K562 (cell line): ENCODE results near the gene ZC4H2. TPM values are rescaled to one million over a fixed set of nuclear protein-coding genes. Genes with fewer than 3 reads are reported as not detected.

Source experiments
- ATAC-seq: fragments of 200-7000 bp; cut with Tn5 transposase; 3 replicates; pipeline ENCODE4 v1.9.1; 2020; ENCODE audit warnings: moderate library complexity
- BruUV-seq: library from RNA; stranded (reverse); fragments of 400-500 nt; replicated peaks from 2 replicates; lab custom pipeline; 2021; lab: Mats Ljungman, UMichigan
- CTCF ChIA-PET: fragments of 300-600 bp; formaldehyde crosslinking; extraction: SDS; loops from one replicate; lab custom pipeline; 2021; ENCODE audit warnings: low intra/inter-chr PET ratio; lab: Yijun Ruan, JAX
- POLR2A ChIA-PET: fragments of 300-600, 350-650 bp; sonication (Branson Sonifier 250); formaldehyde crosslinking; extraction: SDS; loops from one replicate; lab custom pipeline; 2021; ENCODE audit warnings: antibody characterized with exemption, inconsistent platforms; lab: Yijun Ruan, JAX
- DNase-seq, 4 experiments: peaks; one replicate each; pipeline versions ENCODE4 v3.0.0 to v3.0.0-alpha.2; 2011 to 2018; ENCODE audit warnings: low spot score in 3 of 4, mixed read lengths in 3 of 4; ENCODE audit errors: extremely low read depth in 1 of 4
- FAIRE-seq: peaks from 2 replicates; lab custom pipeline; 2011; peaks lifted over from hg19 to GRCh38; lab: Jason Lieb, UNC
- H2AFZ ChIP-seq: 2 replicates; pipeline ENCODE4 v1.6.0; 2011; ENCODE audit warnings: low read depth, low read length, control low read depth, inconsistent platforms
- H3K27ac ChIP-seq: fragments of 200-600 bp; 3 replicates; pipeline ENCODE4 v1.8.0; 2011; ENCODE audit warnings: low read depth, mild to moderate bottlenecking, control low read depth, inconsistent platforms, low read length, moderate library complexity, mixed read lengths; ENCODE audit errors: extremely low read depth
- H3K27me3 ChIP-seq, 2 experiments: fragments of 300-600 bp in 1 of 2; 2 replicates in 1 of 2; 3 replicates in 1 of 2; pipeline versions ENCODE4 v1.6.0 to v1.8.0; 2011; ENCODE audit warnings: inconsistent platforms in 2 of 2, low read length in 2 of 2, mild to moderate bottlenecking in 1 of 2, mixed read lengths in 1 of 2, moderate library complexity in 1 of 2; ENCODE audit not compliant: control insufficient read depth in 2 of 2, insufficient read depth in 2 of 2
- H3K36me3 ChIP-seq: fragments of 300-600 bp; 3 replicates; pipeline ENCODE4 v1.8.0; 2011; ENCODE audit warnings: mild to moderate bottlenecking, low read length, inconsistent platforms; ENCODE audit not compliant: control insufficient read depth, insufficient read depth
- H3K4me1 ChIP-seq, 2 experiments: fragments of 200-600 bp in 1 of 2; replicated peaks in 1 of 2; 2 replicates in 1 of 2; 3 replicates in 1 of 2; pipeline versions ENCODE4 v1.5.1 to v1.8.0; 2011; ENCODE audit warnings: inconsistent platforms in 2 of 2, low read length in 2 of 2, mild to moderate bottlenecking in 1 of 2, mixed read lengths in 1 of 2, moderate library complexity in 1 of 2; ENCODE audit not compliant: control insufficient read depth in 2 of 2, insufficient read depth in 2 of 2
- H3K4me2 ChIP-seq: 2 replicates; pipeline ENCODE4 v1.6.1; 2011; ENCODE audit warnings: low read length, control low read depth, inconsistent platforms, mixed read lengths; ENCODE audit not compliant: insufficient read depth
- H3K4me3 ChIP-seq: fragments of 200-600 bp; sonication (generic), shearing (Covaris generic); 2 replicates; pipeline ENCODE4 v1.5.1; 2016; ENCODE audit warnings: control low read depth, inconsistent platforms
- H3K79me2 ChIP-seq: fragments of 200-600 bp; 3 replicates; pipeline ENCODE4 v1.8.0; 2011; ENCODE audit warnings: low read length, inconsistent platforms; ENCODE audit not compliant: control insufficient read depth, insufficient read depth
- H3K9ac ChIP-seq, 2 experiments: 2 replicates each; pipeline versions ENCODE4 v1.6.0 to v1.6.1; 2011; ENCODE audit warnings: low read depth in 2 of 2, low read length in 2 of 2, control low read depth in 1 of 2, inconsistent platforms in 1 of 2, mild to moderate bottlenecking in 1 of 2, mixed read lengths in 1 of 2; ENCODE audit not compliant: insufficient read depth in 1 of 2
- H3K9me1 ChIP-seq: one replicate; pipeline ENCODE4 v1.6.0; 2011; ENCODE audit warnings: inconsistent platforms, mild to moderate bottlenecking, low read length, moderate library complexity; ENCODE audit not compliant: control insufficient read depth, insufficient read depth
- H3K9me3 ChIP-seq: replicated peaks from 2 replicates; pipeline ENCODE4 v1.5.1; 2011; ENCODE audit warnings: low read depth, low read length, inconsistent platforms; ENCODE audit not compliant: control insufficient read depth, insufficient read depth
- H4K20me1 ChIP-seq: replicated peaks from 2 replicates; pipeline ENCODE4 v1.6.1; 2011; ENCODE audit warnings: low read length, inconsistent platforms, mixed read lengths; ENCODE audit not compliant: control insufficient read depth, insufficient read depth
- BRD4 ChIP-seq: fragments of 200-600 bp; sonication (generic); IDR thresholded peaks from 2 replicates; pipeline ENCODE4 v1.6.1; 2017; ENCODE audit warnings: inconsistent platforms
- CTBP1 ChIP-seq: fragments of 450-650 bp; IDR thresholded peaks from 2 replicates; pipeline ENCODE4 v1.6.1; 2016; ENCODE audit warnings: borderline replicate concordance
- E2F3 ChIP-seq: fragments of 250-450 bp; sonication (Bioruptor Pico); IDR thresholded peaks from 2 replicates; pipeline ENCODE4 v1.4.0; 2020; ENCODE audit warnings: mild to moderate bottlenecking
- FOS ChIP-seq: IDR thresholded peaks from 3 replicates; pipeline ENCODE4 v1.6.1; 2011; ENCODE audit not compliant: insufficient read length; ENCODE audit errors: extremely low read depth
- FOXP4 ChIP-seq: sonication (generic); formaldehyde crosslinking; IDR thresholded peaks from 2 replicates; pipeline ENCODE4 v1.8.0; 2022; ENCODE audit warnings: mild to moderate bottlenecking, missing genetic modification reagents, borderline replicate concordance
- FUS ChIP-seq: fragments of 200-400 bp; formaldehyde crosslinking; optimal IDR thresholded peaks from 2 replicates; pipeline ENCODE3; 2017; ENCODE audit warnings: low read depth, low read length
- KAT2B ChIP-seq: IDR thresholded peaks from one replicate; pipeline ENCODE4 v1.6.1; 2012; ENCODE audit warnings: low read depth, mild to moderate bottlenecking, control low read depth, inconsistent platforms, low read length, moderate library complexity
- PRPF4 ChIP-seq: fragments of 200-400 bp; formaldehyde crosslinking; IDR thresholded peaks from one replicate; pipeline ENCODE4 v1.6.1; 2017; ENCODE audit warnings: low read length, low read depth, mild to moderate bottlenecking; ENCODE audit not compliant: insufficient read depth, poor library complexity, severe bottlenecking
- THAP7 ChIP-seq: fragments of 250-450 bp; sonication (Bioruptor Pico); IDR thresholded peaks from 2 replicates; pipeline ENCODE4 v1.5.0; 2021
- TRIM25 ChIP-seq: fragments of 450-650 bp; IDR thresholded peaks from 2 replicates; pipeline ENCODE4 v1.7.0; 2016; ENCODE audit warnings: borderline replicate concordance
- ZNF3 ChIP-seq: fragments of 250-450 bp; sonication (Bioruptor Pico); IDR thresholded peaks from 2 replicates; pipeline ENCODE4 v1.5.0; 2021; ENCODE audit warnings: mild to moderate bottlenecking, moderate library complexity
- ZNF589 ChIP-seq: fragments of 200-800 bp; sonication (Bioruptor generic); IDR thresholded peaks from 2 replicates; pipeline ENCODE4 v1.6.1; 2016; ENCODE audit warnings: low read depth, missing genetic modification characterization, missing compliant biosample characterization
- ZNF696 ChIP-seq: fragments of 250-450 bp; sonication (Bioruptor Pico); conservative IDR thresholded peaks from 2 replicates; pipeline ENCODE4 v1.4.0; 2020; ENCODE audit warnings: mild to moderate bottlenecking, moderate library complexity
- ZNF778 ChIP-seq: fragments of 450-650 bp; formaldehyde crosslinking; IDR thresholded peaks from 2 replicates; pipeline ENCODE4 v1.4.0; 2020; ENCODE audit warnings: mild to moderate bottlenecking, moderate library complexity
- ZSCAN29 ChIP-seq: fragments of 450-650 bp; IDR thresholded peaks from 2 replicates; pipeline ENCODE4 v1.6.1; 2017
- WGBS: fragments of 100-300 bp; shearing (Covaris generic); methylation state at CpG from one replicate; pipeline ENCODE4 v1.1.6; 2016; ENCODE audit warnings: low coverage, mixed read lengths; ENCODE audit not compliant: insufficient coverage; ENCODE audit errors: missing lambda C conversion rate; 5-methylcytosine and 5-hydroxymethylcytosine counted together
- in situ Hi-C: fragments of 300-500 bp; cut with MboI; formaldehyde crosslinking; loops from 4 replicates; pipeline ENCODE4 v1.15.0; 2018; ENCODE audit warnings: inconsistent platforms, mixed read lengths
- intact Hi-C: fragments of 100-400 bp; cut with micrococcal nuclease; formaldehyde crosslinking; loops from 2 replicates; pipeline ENCODE4 v1.14.2; 2022
- polyA plus RNA-seq, 8 experiments: library from polyadenylated mRNA; depleted of rRNA in 4 of 8; stranded (reverse) in 5 of 8; unstranded in 3 of 8; fragments of >200 nt; fragmentation: Nextera tagmentation in 2 of 8; fragmentation: Illumina TruSeq in 1 of 8; extraction: Ambion mirVana in 2 of 8; extraction: Trizol in 1 of 8; gene quantifications; 2 replicates each; pipeline versions ENCODE4 v1.2.1 to v1.2.3, GENCODE V29; 2011 to 2014; ENCODE audit warnings: inconsistent platforms in 1 of 8, missing spikeins in 1 of 8
- total RNA-seq, 7 experiments: library from RNA; depleted of rRNA in 6 of 7; stranded (reverse); fragments of >200 nt in 6 of 7; fragmentation: Illumina TruSeq in 2 of 7; extraction: Trizol in 2 of 7; gene quantifications; 2 replicates each; pipeline versions ENCODE4 v1.2.1 to v1.2.3, GENCODE V29; 2011 to 2021; ENCODE audit warnings: low replicate concordance in 1 of 7

Gene ZC4H2
- total and polyA plus RNA-seq, 9 of the 15 experiments (the other 6 are each of a cell fraction or from before 2014, with no cell fraction given) = 1.1 to 7.0 (median 3.2) TPM

DNA sequence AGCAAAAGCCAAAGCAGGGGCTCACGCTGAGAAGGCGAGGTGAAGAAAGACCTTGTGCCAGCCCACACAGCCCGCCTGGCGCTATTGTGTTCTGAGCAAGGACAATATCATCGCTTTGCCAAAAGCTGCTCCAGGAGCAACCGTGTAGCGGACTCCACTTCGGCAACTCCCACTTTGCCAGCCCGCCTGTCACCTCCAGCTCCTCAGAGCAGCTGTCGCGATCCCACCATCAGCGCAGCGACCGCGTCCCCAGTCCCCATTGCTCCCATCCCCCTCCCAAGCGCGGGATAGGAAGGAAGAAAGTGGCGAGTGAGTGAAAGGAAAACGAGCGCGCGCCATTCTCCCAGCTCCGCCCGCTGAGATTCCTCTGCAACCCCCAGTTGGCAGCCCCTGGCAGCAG lies 759 bp downstream of the ZC4H2 start (continued):
- TF ChIP-seq FOS = no peak
- no peak for TF ChIP-seq ZNF696 (CRISPR knock-in tag)

GRCh38 chrX:64925480-64925879 lies 50.8 kb downstream of the ZC4H2 start:
- DNase-seq (no peak), ATAC-seq (no peak), FAIRE-seq (no peak)
- in situ Hi-C loops = no loop called here
- Histone ChIP-seq H3K4me2 (no peak overlapping the region), H3K9me1 (no peaks in the 10 kb centered on the region), H4K20me1 (no peaks in the 10 kb centered on the region), H3K4me1 (no peaks in the 10 kb centered on the region), H3K27me3 (no peaks in the 10 kb centered on the region), H3K36me3 (no peaks in the 10 kb centered on the region), H2AFZ (no peak overlapping the region), H3K79me2 (no peaks in the 10 kb centered on the region), H3K9me3 (no peaks in the 10 kb centered on the region), H3K4me3 (no peak overlapping the region), H3K9ac (no peak overlapping the region), H3K27ac (no peak overlapping the region)
- ChIA-PET POLR2A (no interaction called here), CTCF (no interaction called here)
- 0% methylated on average over 1 of the region's 1 CpG for WGBS
- no TSS peak for BruUV-seq
- intact Hi-C loops = no loop called here
- TF ChIP-seq TRIM25 = no peak
- no peak for TF ChIP-seq ZNF3 (CRISPR knock-in tag)
- TF ChIP-seq FUS = no peak
- no peak for TF ChIP-seq ZNF589
- no peak for TF ChIP-seq KAT2B
- no peak for TF ChIP-seq THAP7 (CRISPR knock-in tag)
- TF ChIP-seq FOXP4 (CRISPR knock-in tag) = no peak
- TF ChIP-seq ZSCAN29 = no peak
- TF ChIP-seq E2F3 (CRISPR knock-in tag) = no peak
- no peak for TF ChIP-seq PRPF4
- no peak for TF ChIP-seq CTBP1
- no peak for TF ChIP-seq ZNF778
- no peak for TF ChIP-seq BRD4
